ENCODE results near the gene ZNF70.

ZNF70 gene

GRCh38 chr22:23692598-23693291, 58.2 kb downstream of the ZNF70 start:
- no peak for DNase-seq (ENCODE audit: low spot score)

DNA sequence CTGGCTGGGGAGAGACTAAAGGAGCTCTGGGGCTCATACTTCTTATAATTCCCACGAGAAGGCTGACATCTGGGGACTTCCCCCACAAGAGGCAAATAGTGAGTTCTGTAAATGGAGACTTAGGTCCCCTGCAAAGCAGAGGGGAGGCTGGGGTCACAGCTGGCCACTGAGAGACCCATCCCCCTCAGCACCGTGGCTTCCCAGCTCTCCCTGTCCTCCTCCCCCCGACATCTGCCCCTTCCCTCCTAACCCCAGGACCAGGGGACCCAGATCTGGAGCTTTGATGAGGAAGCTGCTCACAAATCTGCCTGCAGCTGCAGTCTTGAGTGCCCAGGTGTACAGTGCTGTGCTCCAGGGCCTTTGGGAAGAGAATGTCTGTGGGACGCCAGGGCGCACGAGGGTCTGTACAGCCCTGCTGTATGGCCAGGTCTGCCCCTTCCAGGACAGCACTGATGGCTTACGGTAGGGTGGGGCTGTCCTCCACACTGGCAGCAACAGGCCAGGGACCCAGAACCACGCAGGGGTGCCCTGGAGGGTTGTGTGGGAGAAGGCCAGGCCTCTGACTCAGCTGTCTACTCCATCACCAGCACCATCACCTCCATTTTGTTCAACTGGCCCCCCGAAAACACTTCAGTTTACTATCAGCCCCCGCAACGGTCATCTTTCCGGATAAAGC, 59.0 kb downstream of the ZNF70 start:
- DNase-seq (ENCODE audit: low spot score) = no peak

- DNase-seq (ENCODE audit: low spot score) = no peak
Measured at GRCh38 chr22:23690713-23691112, 60.2 kb downstream of the ZNF70 start, which contains the start of gene RGL4. Gene RGL4 (plus strand): TSS chr22:23691013. CDS start chr22:23692031, 1,018 bp downstream.

- DNase-seq (ENCODE audit: low spot score) = no peak
Measured at GRCh38 chr22:23689414-23689813, 61.5 kb downstream of the ZNF70 start.
